H1 (cell line): ENCODE measurements around the gene RAB24. TPM values are rescaled to one million over a fixed set of nuclear protein-coding genes. Genes with fewer than 3 reads are reported as not detected.
A peak's percentile ranks its signal among the peaks of the same experiment; 100 is the strongest.

Experiments used
- CTCF ChIA-PET: fragments of 300-600 bp; sonication (Branson Sonifier 250); formaldehyde crosslinking; loops from one replicate; lab custom pipeline; 2021; ENCODE audit not compliant: partially characterized antibody; lab: Charles Lee
- POLR2A ChIA-PET: fragments of 300-600 bp; sonication (Branson Sonifier 250); formaldehyde crosslinking; loops from one replicate; lab custom pipeline; 2021; ENCODE audit warnings: inconsistent platforms; ENCODE audit not compliant: partially characterized antibody; lab: Charles Lee
- DNase-seq, 2 experiments: peaks; one replicate each; pipeline versions ENCODE4 v3.0.0 to v3.0.0-alpha.2; 2010 to 2022; ENCODE audit warnings: low spot score in 2 of 2, low read depth in 1 of 2, mixed read lengths in 1 of 2
- FAIRE-seq: peaks from 2 replicates; lab custom pipeline; 2011; peaks lifted over from hg19 to GRCh38; lab: Jason Lieb, UNC
- H2AFZ ChIP-seq: 2 replicates; pipeline ENCODE4 v1.8.1; 2012; ENCODE audit warnings: low read length, inconsistent platforms
- H2AK5ac ChIP-seq: 2 replicates; pipeline ENCODE4 v1.6.1; 2013; ENCODE audit warnings: low read depth, low read length
- H2BK120ac ChIP-seq: replicated peaks from 2 replicates; pipeline ENCODE3; 2013; ENCODE audit warnings: low read depth, low read length, inconsistent platforms
- H2BK12ac ChIP-seq: 2 replicates; pipeline ENCODE4 v1.6.1; 2013; ENCODE audit warnings: low read depth, low read length
- H2BK15ac ChIP-seq: 2 replicates; pipeline ENCODE4 v1.6.1; 2013; ENCODE audit warnings: low read length
- H2BK20ac ChIP-seq: 2 replicates; pipeline ENCODE4 v1.6.1; 2013; ENCODE audit warnings: low read length
- H2BK5ac ChIP-seq: 2 replicates; pipeline ENCODE4 v1.6.1; 2013; ENCODE audit warnings: low read depth, low read length
- H3K14ac ChIP-seq: 2 replicates; pipeline ENCODE4 v1.6.1; 2013; ENCODE audit warnings: inconsistent platforms; ENCODE audit not compliant: insufficient read length
- H3K18ac ChIP-seq: 2 replicates; pipeline ENCODE4 v1.6.1; 2013; ENCODE audit warnings: low read length; ENCODE audit errors: extremely low read depth
- H3K23ac ChIP-seq: 2 replicates; pipeline ENCODE4 v1.6.1; 2013; ENCODE audit warnings: inconsistent platforms; ENCODE audit not compliant: insufficient read length
- H3K23me2 ChIP-seq: 2 replicates; pipeline ENCODE4 v1.6.1; 2013; ENCODE audit warnings: low read depth, low read length
- H3K27ac ChIP-seq: 2 replicates; pipeline ENCODE4 v1.6.1; 2011; ENCODE audit warnings: low read depth, low read length, inconsistent platforms
- H3K27me3 ChIP-seq, 4 experiments: replicated peaks in 1 of 4; 1 replicate in 1 of 4; 2 replicates in 3 of 4; pipeline versions ENCODE4 v1.6.1 to v1.8.1; 2011 to 2013; ENCODE audit warnings: low read length in 3 of 4, mild to moderate bottlenecking in 3 of 4, inconsistent platforms in 2 of 4, mixed read lengths in 2 of 4, moderate library complexity in 1 of 4; ENCODE audit not compliant: control insufficient read depth in 3 of 4, insufficient read depth in 3 of 4; ENCODE audit errors: extremely low read depth in 1 of 4
- H3K36me3 ChIP-seq, 4 experiments: 2 replicates each; pipeline versions ENCODE4 v1.6.1 to v1.8.1; 2011 to 2013; ENCODE audit warnings: mild to moderate bottlenecking in 4 of 4, low read length in 3 of 4, moderate library complexity in 2 of 4, control low read depth in 1 of 4, inconsistent platforms in 1 of 4; ENCODE audit not compliant: insufficient read depth in 4 of 4, control insufficient read depth in 2 of 4
- H3K4ac ChIP-seq: replicated peaks from 2 replicates; pipeline ENCODE3; 2013; ENCODE audit warnings: low read length, low read depth, mixed read lengths, inconsistent platforms; ENCODE audit not compliant: insufficient read length
- H3K4me1 ChIP-seq, 4 experiments: replicated peaks in 1 of 4; 1 replicate in 1 of 4; 2 replicates in 3 of 4; pipeline versions ENCODE4 v1.6.1 to v1.8.1; 2011 to 2013; ENCODE audit warnings: low read length in 3 of 4, inconsistent platforms in 2 of 4, mixed read lengths in 1 of 4; ENCODE audit not compliant: insufficient read depth in 4 of 4, control insufficient read depth in 3 of 4
- H3K4me2 ChIP-seq, 2 experiments: 2 replicates each; pipeline versions ENCODE4 v1.6.1 to v1.8.1; 2011 to 2013; ENCODE audit warnings: low read depth in 2 of 2, low read length in 2 of 2, control low read depth in 1 of 2, inconsistent platforms in 1 of 2, mild to moderate bottlenecking in 1 of 2; ENCODE audit not compliant: insufficient read depth in 1 of 2
- H3K4me3 ChIP-seq, 4 experiments: fragments of 200-600, 300-600 bp in 1 of 4; sonication (generic), shearing (Covaris generic), sonication (Bioruptor Twin) in 1 of 4; 2 replicates each; pipeline versions ENCODE4 v1.5.1 to v1.8.1; 2011 to 2016; ENCODE audit warnings: low read length in 4 of 4, low read depth in 3 of 4, control low read depth in 2 of 4, inconsistent platforms in 2 of 4, mild to moderate bottlenecking in 2 of 4, mixed read lengths in 1 of 4, moderate library complexity in 1 of 4; ENCODE audit not compliant: insufficient read depth in 2 of 4; ENCODE audit errors: extremely low read depth in 1 of 4
- H3K56ac ChIP-seq: replicated peaks from 2 replicates; pipeline ENCODE3; 2013; ENCODE audit warnings: low read depth, mild to moderate bottlenecking, mixed read lengths, low read length, inconsistent platforms; ENCODE audit not compliant: insufficient read length
- H3K79me1 ChIP-seq: 2 replicates; pipeline ENCODE4 v1.6.1; 2013; ENCODE audit warnings: low read depth, low read length, control low read depth
- H3K79me2 ChIP-seq, 2 experiments: 2 replicates each; pipeline versions ENCODE4 v1.6.1 to v1.8.1; 2012 to 2013; ENCODE audit warnings: low read length in 2 of 2, mild to moderate bottlenecking in 2 of 2, inconsistent platforms in 1 of 2; ENCODE audit not compliant: insufficient read depth in 2 of 2, control insufficient read depth in 1 of 2
- H3K9ac ChIP-seq, 4 experiments: replicated peaks in 1 of 4; 1 replicate in 1 of 4; 2 replicates in 3 of 4; pipeline versions ENCODE4 v1.6.1 to v1.8.1; 2011 to 2013; ENCODE audit warnings: low read depth in 3 of 4, low read length in 3 of 4, control low read depth in 2 of 4, mild to moderate bottlenecking in 2 of 4, moderate library complexity in 2 of 4, inconsistent platforms in 1 of 4; ENCODE audit errors: extremely low read depth in 1 of 4
- H3K9me3 ChIP-seq, 2 experiments: 2 replicates each; pipeline versions ENCODE4 v1.6.1 to v1.8.1; 2012 to 2013; ENCODE audit warnings: mild to moderate bottlenecking in 2 of 2, moderate library complexity in 2 of 2, control low read depth in 1 of 2, inconsistent platforms in 1 of 2, low read depth in 1 of 2, low read length in 1 of 2, mixed read lengths in 1 of 2; ENCODE audit not compliant: insufficient read depth in 2 of 2
- H4K20me1 ChIP-seq, 2 experiments: replicated peaks in 1 of 2; 2 replicates each; pipeline versions ENCODE3 to v1.8.1; 2011 to 2013; ENCODE audit warnings: inconsistent platforms in 2 of 2, low read length in 2 of 2, mild to moderate bottlenecking in 1 of 2; ENCODE audit not compliant: insufficient read depth in 2 of 2, control insufficient read depth in 1 of 2
- H4K5ac ChIP-seq: 2 replicates; pipeline ENCODE4 v1.6.1; 2013; ENCODE audit warnings: low read length, low read depth, mixed read lengths, inconsistent platforms; ENCODE audit not compliant: insufficient read length
- H4K8ac ChIP-seq: 2 replicates; pipeline ENCODE4 v1.8.0; 2013; ENCODE audit warnings: mild to moderate bottlenecking, moderate library complexity, low read length, inconsistent platforms; ENCODE audit not compliant: insufficient read depth; ENCODE audit errors: extremely low read depth
- H4K91ac ChIP-seq: replicated peaks from 2 replicates; pipeline ENCODE3; 2013; ENCODE audit warnings: low read length, mixed read lengths, inconsistent platforms; ENCODE audit not compliant: insufficient read length
- HDAC2 ChIP-seq, 2 experiments: fragments of 300-600 bp in 1 of 2; sonication (generic) in 1 of 2; IDR thresholded peaks; 2 replicates each; pipeline ENCODE4 v1.6.1; 2011 to 2012; ENCODE audit warnings: low read depth in 2 of 2, low read length in 2 of 2, mild to moderate bottlenecking in 2 of 2, moderate library complexity in 2 of 2, borderline replicate concordance in 1 of 2, inconsistent platforms in 1 of 2
- POU5F1 ChIP-seq: IDR thresholded peaks from 2 replicates; pipeline ENCODE4 v1.6.1; 2011; ENCODE audit warnings: low read depth, mild to moderate bottlenecking, low read length, moderate library complexity
- RAD21 ChIP-seq, 2 experiments: IDR thresholded peaks in 1 of 2; conservative IDR thresholded peaks in 1 of 2; 2 replicates each; pipeline ENCODE4 v1.6.1; 2011; ENCODE audit warnings: low read depth in 2 of 2, low read length in 2 of 2, improper control_type of control experiment in 1 of 2, inconsistent platforms in 1 of 2, mild to moderate bottlenecking in 1 of 2, moderate library complexity in 1 of 2
- RBBP5 ChIP-seq: IDR thresholded peaks from 2 replicates; pipeline ENCODE4 v1.7.1; 2012; ENCODE audit warnings: low read depth, mild to moderate bottlenecking, inconsistent platforms, low read length, moderate library complexity, borderline replicate concordance
- RNF2 ChIP-seq: fragments of 200-900, 300-1000 bp; sonication (generic); IDR thresholded peaks from 2 replicates; pipeline ENCODE4 v1.7.1; 2016; ENCODE audit warnings: borderline replicate concordance, low read depth, mild to moderate bottlenecking, antibody characterized with exemption, low read length; ENCODE audit not compliant: poor library complexity, severe bottlenecking; ENCODE audit errors: missing control alignments
- USF2 ChIP-seq: IDR thresholded peaks from 2 replicates; pipeline ENCODE4 v1.6.1; 2011; ENCODE audit warnings: low read length, improper control_type of control experiment
- WGBS, 2 experiments: shearing (Covaris generic) in 1 of 2; methylation state at CpG; one replicate each; pipeline versions ENCODE4 v1.1.6 to v1.1.7; 2013 to 2015; ENCODE audit warnings: low lambda C conversion rate in 2 of 2, mixed read lengths in 2 of 2, inconsistent platforms in 1 of 2, low coverage in 1 of 2, missing lambda C conversion rate in 1 of 2; ENCODE audit not compliant: insufficient replicate concordance in 2 of 2, insufficient coverage in 1 of 2, insufficient read length in 1 of 2; ENCODE audit errors: extremely low coverage in 1 of 2, missing lambda C conversion rate in 1 of 2; 5-methylcytosine and 5-hydroxymethylcytosine counted together
- polyA plus RNA-seq, 7 experiments: library from polyadenylated mRNA; depleted of rRNA in 3 of 7; stranded (reverse) in 5 of 7; unstranded in 2 of 7; fragments of >200 nt in 5 of 7; fragments of 200-250 nt in 2 of 7; gene quantifications; 1 replicate in 5 of 7; 2 replicates in 1 of 7; 4 replicates in 1 of 7; pipeline versions ENCODE4 v1.2.1 to v1.2.3, GENCODE V29; 2011 to 2013; ENCODE audit warnings: missing spikeins in 2 of 7, mixed read lengths in 2 of 7
- total RNA-seq: library from RNA; stranded (reverse); fragmentation: NEBNext Ultra II Directional; extraction: Animal tissue kit (Norgen Biotek cat#: 25700); gene quantifications from 2 replicates; pipeline ENCODE4 v1.2.1, GENCODE V29; 2021

Gene RAB24
- total and polyA plus RNA-seq, 2 of the 8 experiments (the other 6 are each of a cell fraction or from before 2014, with no cell fraction given) = 18.8 to 33.8 TPM

- H3K79me2 ChIP-seq = no peaks in the 10 kb centered on the region
- no peak within 1 kb of the TSS for H2AK5ac ChIP-seq
- H4K5ac ChIP-seq = peak within 1 kb of the TSS; percentile 75
- peak within 1 kb of the TSS; percentile 96; the same call in 1 of the 2 replicates for H2BK5ac ChIP-seq
- peak within 1 kb of the TSS; percentile 52 to 75 (median 67) for H3K4me3 ChIP-seq
- H2BK120ac ChIP-seq = no peak within 1 kb of the TSS
- 0 out of 2 replicates have a peak within 1 kb of the TSS, but pooled peaks have one; percentile 11 for H2AFZ ChIP-seq
- no peaks in the 10 kb centered on the region for H3K79me1 ChIP-seq
- POLR2A ChIA-PET = interaction anchor here (0.6 to 6.0 kb wide), 24 partner anchors 10 to 199 kb away, joined by 3 to 26 read pairs (median 4); partner anchors contain the start of genes LMAN2, NSD1, PRELID1 and PRR7
- peak within 1 kb of the TSS; percentile 97 for H3K18ac ChIP-seq
- H4K8ac ChIP-seq = peak within 1 kb of the TSS; percentile 96
- no peak within 1 kb of the TSS for H3K14ac ChIP-seq
- H4K91ac ChIP-seq = peak within 1 kb of the TSS; percentile 98
- peak within 1 kb of the TSS; percentile 97 to 99 for H3K4me2 ChIP-seq
- peaks cover 0 to 19% (median 14%) of the 10 kb centered on the region in 4 experiments; a peak in 6 of 7 replicates for H3K4me1 ChIP-seq
- H3K36me3 ChIP-seq = peaks cover 0 to under 1% (median under 1%) of the 10 kb centered on the region in 4 experiments; a peak in 5 of 8 replicates
- H3K56ac ChIP-seq = peak within 1 kb of the TSS; percentile 1
- peak within 1 kb of the TSS; percentile 24; the same call in 1 of the 2 replicates for H2BK15ac ChIP-seq
- FAIRE-seq (no peak), DNase-seq (peak; percentile 95 to 98)
- peak within 1 kb of the TSS; percentile 54 to 84 (median 72) for H3K9ac ChIP-seq
- no peak within 1 kb of the TSS for H3K23ac ChIP-seq
- whole genome bisulfite sequencing, 2 experiments = 1% methylated on average over 39 of the region's 78 CpGs; no CpG with 5 or more reads in 1 of the 2 experiments
- peak within 1 kb of the TSS; percentile 89 for H3K27ac ChIP-seq
- no peaks in the 10 kb centered on the region for H3K9me3 ChIP-seq
- CTCF ChIA-PET = interaction anchor here (0.6 to 16.6 kb wide), 11 partner anchors 12 to 199 kb away, joined by 3 to 251 read pairs (median 4); no protein-coding TSS in a partner anchor
- H3K27me3 ChIP-seq = no peaks in the 10 kb centered on the region
- H4K20me1 ChIP-seq = peaks cover 0 to 8% of the 10 kb centered on the region in 2 experiments
- peaks cover 11% of the 10 kb centered on the region for H3K23me2 ChIP-seq
- H2BK12ac ChIP-seq = peak within 1 kb of the TSS; percentile 60; the same call in 1 of the 2 replicates
- no peak within 1 kb of the TSS for H2BK20ac ChIP-seq
- H3K4ac ChIP-seq = no peak within 1 kb of the TSS
- TF ChIP-seq POU5F1 (no peak), RNF2 (no peak), HDAC2 (IDR thresholded peaks at IDR 0.05; ENCODE audit: borderline replicate concordance in 1 of 2, low read depth in 2 of 2, low read length in 2 of 2) (0 out of 4 replicates have a peak, but pooled peaks of 1 of the 2 experiments have one; percentile 3), RBBP5 (0 out of 2 replicates have a peak, but pooled peaks have one; percentile 37), RAD21 (IDR thresholded peaks at IDR 0.05 in 1 of 2, conservative IDR thresholded peaks at IDR 0.05 in 1 of 2; ENCODE audit: low read depth in 2 of 2, low read length in 2 of 2) (no peak), USF2 (peak; percentile 58; the same call in 1 of the 2 replicates)
Observed at GRCh38 chr5:177311723-177312648, 8.5 kb upstream of the RAB24 start, which contains the start of gene MXD3. Gene MXD3 (minus strand): TSS chr5:177311898. CDS start chr5:177311830, 68 bp downstream.
